ENCODE data around the gene ATP1B3. TPM values are rescaled to one million over a fixed set of nuclear protein-coding genes. Genes with fewer than 3 reads are reported as not detected.

ATP1B3 gene
- total and polyA plus RNA-seq, 12 donors: 21.7 to 118 (median 39.5) TPM

DNA sequence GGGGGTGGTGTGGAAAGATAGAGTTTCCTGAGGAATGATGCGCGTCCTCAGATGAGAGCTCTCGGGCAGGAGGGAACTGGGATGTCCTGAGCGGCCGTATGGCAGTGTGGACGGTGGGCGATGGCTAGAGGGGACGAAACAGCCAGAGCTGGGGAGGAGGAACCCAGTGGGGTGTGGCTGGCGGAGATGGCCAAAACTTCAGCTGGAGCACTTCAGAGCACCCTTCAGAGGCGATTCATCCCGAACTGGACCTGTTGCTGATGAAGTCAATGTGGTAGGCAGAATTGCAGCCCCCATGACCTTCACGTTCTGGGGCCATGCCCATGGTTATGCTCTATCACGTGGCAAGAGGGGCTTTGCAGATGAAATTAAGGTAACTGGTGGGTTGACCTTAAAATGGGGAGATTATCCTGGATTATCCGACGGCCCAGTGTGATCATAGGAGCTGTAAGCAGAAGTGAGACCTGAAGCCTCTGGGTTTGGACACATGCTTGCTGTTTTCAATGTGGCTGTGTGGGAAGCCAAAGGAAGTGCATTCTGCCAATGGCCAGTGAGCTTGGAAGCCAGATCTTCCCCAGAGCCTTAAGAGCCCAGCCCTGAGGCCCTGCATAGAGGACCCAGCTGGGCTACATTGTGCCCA is 52.3 kb downstream of the ATP1B3 start:
- intact Hi-C loops (cut with DNase I): no loop called here
- H3K4me3 ChIP-seq: no peak overlapping the region
- no peaks in the 10 kb centered on the region for H3K27me3 ChIP-seq
- 93% methylated on average over 15 of the region's 15 CpGs for WGBS, 2 donors
- ATAC-seq (peak in 4 of 8 donors; percentile 9 to 36 (median 30)), DNase-seq (no peak)
- H3K27ac ChIP-seq: no peak overlapping the region
- TF ChIP-seq, protein P1, sequence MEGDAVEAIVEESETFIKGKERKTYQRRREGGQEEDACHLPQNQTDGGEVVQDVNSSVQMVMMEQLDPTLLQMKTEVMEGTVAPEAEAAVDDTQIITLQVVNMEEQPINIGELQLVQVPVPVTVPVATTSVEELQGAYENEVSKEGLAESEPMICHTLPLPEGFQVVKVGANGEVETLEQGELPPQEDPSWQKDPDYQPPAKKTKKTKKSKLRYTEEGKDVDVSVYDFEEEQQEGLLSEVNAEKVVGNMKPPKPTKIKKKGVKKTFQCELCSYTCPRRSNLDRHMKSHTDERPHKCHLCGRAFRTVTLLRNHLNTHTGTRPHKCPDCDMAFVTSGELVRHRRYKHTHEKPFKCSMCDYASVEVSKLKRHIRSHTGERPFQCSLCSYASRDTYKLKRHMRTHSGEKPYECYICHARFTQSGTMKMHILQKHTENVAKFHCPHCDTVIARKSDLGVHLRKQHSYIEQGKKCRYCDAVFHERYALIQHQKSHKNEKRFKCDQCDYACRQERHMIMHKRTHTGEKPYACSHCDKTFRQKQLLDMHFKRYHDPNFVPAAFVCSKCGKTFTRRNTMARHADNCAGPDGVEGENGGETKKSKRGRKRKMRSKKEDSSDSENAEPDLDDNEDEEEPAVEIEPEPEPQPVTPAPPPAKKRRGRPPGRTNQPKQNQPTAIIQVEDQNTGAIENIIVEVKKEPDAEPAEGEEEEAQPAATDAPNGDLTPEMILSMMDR (IDR thresholded peaks at IDR 0.05): no peak
- H3K36me3 ChIP-seq: peaks cover 0 to 49% (median 0%) of the 10 kb centered on the region in 9 donors
- H3K4me1 ChIP-seq: no peaks in the 10 kb centered on the region
- H3K9me3 ChIP-seq: no peaks in the 10 kb centered on the region

DNA sequence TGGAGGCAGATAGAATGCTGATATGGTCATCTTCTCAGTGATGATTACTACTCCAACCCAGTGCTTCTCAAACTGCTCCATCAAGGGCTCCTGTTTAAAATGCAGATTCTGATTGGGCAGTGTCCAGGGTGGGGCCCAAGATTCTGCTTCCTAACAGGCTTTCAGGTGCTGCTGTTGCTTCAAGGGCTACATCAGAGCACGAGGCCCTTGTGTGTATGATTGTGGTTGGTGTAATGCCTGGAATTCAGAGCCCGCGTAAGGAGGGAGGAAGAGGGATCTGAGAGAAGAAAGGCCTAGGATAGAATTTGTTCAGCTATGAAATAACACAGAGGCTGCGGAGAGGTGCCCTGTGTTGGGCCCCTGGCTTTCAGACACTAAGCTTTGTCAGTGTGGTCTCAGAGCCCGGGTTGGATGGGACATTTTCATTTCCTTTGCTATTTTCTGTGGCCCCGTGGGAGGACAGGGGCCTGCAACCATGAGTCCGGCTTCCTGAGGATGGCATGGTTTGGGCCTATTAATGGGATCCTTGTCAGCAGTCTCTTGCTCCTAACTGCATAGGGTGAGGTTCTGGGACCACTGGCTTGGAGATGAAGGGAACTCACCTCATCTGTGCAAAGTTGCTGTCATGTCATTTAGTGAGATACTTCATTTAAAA is 53.0 kb downstream of the ATP1B3 start:
- TF ChIP-seq, protein P1 (IDR thresholded peaks at IDR 0.05): no peak
- 81 to 87% methylated on average over 7 of the region's 7 CpGs for WGBS, 2 donors

DNA sequence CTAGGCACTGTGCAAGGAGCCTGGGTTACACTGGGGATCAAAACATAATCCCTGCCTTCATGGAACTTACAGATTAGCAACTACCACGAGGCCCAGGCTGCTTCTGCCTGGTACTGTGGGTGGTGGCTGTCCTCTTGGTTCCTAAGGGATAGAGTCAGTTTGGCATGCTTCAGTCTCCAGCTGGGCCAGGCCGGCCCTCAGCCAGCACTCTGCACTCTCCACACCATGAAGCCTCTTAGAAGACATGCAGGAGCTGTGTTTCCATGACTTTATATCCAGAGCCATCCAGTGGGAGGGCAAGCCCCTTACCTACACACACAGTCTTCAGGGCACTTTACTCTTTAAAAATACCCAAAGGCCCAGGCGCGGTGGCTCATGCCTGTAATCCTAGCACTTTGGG is 54.4 kb downstream of the ATP1B3 start:
- ATAC-seq (peak in 1 of 8 donors; percentile 13), DNase-seq (no peak)
- Histone ChIP-seq H3K9me3 (no peaks in the 10 kb centered on the region), H3K4me1 (no peaks in the 10 kb centered on the region), H3K36me3 (peaks cover 0 to 29% (median 0%) of the 10 kb centered on the region in 9 donors), H3K27ac (no peak overlapping the region), H3K27me3 (no peaks in the 10 kb centered on the region), H3K4me3 (no peak overlapping the region)
- TF ChIP-seq, protein P1 (IDR thresholded peaks at IDR 0.05): no peak
- WGBS, 2 donors: 90 to 97% methylated on average over 4 of the region's 4 CpGs
- intact Hi-C loops (cut with DNase I): no loop called here

More for the DNA sequence above, 53.0 kb downstream of the ATP1B3 start:
- H3K36me3 ChIP-seq: peaks cover 0 to 42% (median 0%) of the 10 kb centered on the region in 9 donors
- H3K27me3 ChIP-seq: no peaks in the 10 kb centered on the region
- ATAC-seq (no peak), DNase-seq (no peak)
- no peak overlapping the region for H3K4me3 ChIP-seq
- H3K27ac ChIP-seq: no peak overlapping the region
- no peaks in the 10 kb centered on the region for H3K4me1 ChIP-seq
- no peaks in the 10 kb centered on the region for H3K9me3 ChIP-seq
- intact Hi-C loops (cut with DNase I): no loop called here

DNA sequence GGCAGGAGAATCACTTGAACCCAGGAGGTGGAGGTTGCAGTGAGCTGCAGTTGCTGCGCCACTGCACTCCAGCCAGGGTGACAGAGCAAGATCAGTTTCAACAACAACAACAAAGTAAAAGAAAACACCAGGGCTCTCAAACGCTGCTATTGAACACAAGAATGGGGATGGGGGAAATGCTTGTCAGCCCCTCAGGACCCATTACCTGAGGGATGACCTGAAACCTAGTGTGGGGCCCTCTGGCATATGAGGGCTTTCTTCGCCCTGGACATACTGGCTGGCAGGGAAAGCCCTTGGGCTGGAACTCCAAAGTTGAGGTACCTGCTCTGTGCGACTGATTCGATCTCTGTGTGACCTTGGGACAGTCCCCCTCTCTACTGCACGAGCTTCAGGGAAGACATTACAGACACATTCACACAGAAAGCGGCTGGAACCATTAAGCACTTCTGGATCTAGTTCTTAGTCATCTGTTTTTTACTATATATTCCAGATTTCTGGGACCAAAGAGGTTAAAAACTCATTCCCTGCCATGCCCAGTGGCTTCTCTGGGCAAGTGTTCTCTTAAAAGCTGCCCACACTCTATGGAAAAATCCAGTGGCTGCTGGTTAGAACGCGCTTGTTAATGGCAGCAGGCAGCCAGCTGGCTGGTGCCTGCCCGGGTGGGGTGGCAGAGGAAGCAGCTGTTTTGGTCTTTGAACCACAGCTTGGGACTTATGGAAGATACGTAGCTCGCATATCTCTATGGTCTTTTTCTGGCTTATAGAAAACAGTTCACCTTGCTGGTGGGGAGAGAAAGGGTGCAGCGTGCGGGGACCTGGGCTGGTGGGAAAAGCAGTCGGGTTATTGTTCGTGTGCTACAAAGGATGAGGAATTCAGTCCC is 57.2 kb downstream of the ATP1B3 start:
- TF ChIP-seq, protein P1 (IDR thresholded peaks at IDR 0.05): no peak
- Histone ChIP-seq H3K4me3 (no peak overlapping the region), H3K27me3 (no peaks in the 10 kb centered on the region), H3K4me1 (no peaks in the 10 kb centered on the region), H3K36me3 (peaks cover 0 to 2% (median 0%) of the 10 kb centered on the region in 9 donors), H3K27ac (no peak overlapping the region), H3K9me3 (no peaks in the 10 kb centered on the region)
- WGBS, 2 donors: 84 to 88% methylated on average over 16 of the region's 16 CpGs
- intact Hi-C loops (cut with DNase I): no loop called here
- ATAC-seq (no peak), DNase-seq (no peak)

Data from heart right ventricle (tissue), 16 donors.